Measurements from ENCODE around the gene WAC. TPM values are rescaled to one million over a fixed set of nuclear protein-coding genes. Genes with fewer than 3 reads are reported as not detected.
"Not testable (repeated sequence)": the region's sequence is repeated elsewhere in the genome, so short reads cannot be mapped to it uniquely, and the experiment has no call there.

WAC gene
- total and polyA plus RNA-seq, 7 donors = 33.9 to 79.9 (median 64.2) TPM

DNA sequence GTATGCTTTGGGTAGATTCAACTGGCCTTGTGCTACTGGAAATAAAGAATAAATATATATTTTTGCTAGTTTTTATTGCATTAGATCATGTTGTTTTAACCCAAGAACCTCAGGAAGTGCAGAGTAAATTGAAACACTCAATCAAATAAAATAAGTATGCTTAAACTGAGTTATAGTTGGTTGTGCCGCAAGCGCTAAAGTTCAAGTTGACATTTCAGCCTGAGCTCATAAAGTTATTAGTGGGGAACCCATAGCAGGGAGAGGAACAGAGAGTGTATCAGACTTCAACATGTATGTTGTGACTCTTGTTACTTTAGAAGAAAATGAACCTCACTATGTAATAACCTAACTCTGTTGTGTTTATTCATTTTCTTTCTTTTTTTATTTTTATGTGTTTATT is 119.2 kb downstream of the WAC start:
- no peak for ATAC-seq
- Histone ChIP-seq H3K4me3 (no peak overlapping the region), H3K9me3 (no peaks in the 10 kb centered on the region), H3K27ac (no peak overlapping the region), H3K36me3 (ENCODE audit: insufficient read depth in 1 of 2, low read depth in 1 of 2) (no peaks in the 10 kb centered on the region), H3K27me3 (ENCODE audit: insufficient read depth in 3 of 3, low read length in 2 of 3) (no peaks in the 10 kb centered on the region), H3K4me1 (no peaks in the 10 kb centered on the region)
- WGBS, 3 donors = 46 to 98% (median 91%) methylated on average over 2 of the region's 2 CpGs
- no peak for DNase-seq
- intact Hi-C loops (cut with DNase I) = no loop called here
- TF ChIP-seq, protein P1, sequence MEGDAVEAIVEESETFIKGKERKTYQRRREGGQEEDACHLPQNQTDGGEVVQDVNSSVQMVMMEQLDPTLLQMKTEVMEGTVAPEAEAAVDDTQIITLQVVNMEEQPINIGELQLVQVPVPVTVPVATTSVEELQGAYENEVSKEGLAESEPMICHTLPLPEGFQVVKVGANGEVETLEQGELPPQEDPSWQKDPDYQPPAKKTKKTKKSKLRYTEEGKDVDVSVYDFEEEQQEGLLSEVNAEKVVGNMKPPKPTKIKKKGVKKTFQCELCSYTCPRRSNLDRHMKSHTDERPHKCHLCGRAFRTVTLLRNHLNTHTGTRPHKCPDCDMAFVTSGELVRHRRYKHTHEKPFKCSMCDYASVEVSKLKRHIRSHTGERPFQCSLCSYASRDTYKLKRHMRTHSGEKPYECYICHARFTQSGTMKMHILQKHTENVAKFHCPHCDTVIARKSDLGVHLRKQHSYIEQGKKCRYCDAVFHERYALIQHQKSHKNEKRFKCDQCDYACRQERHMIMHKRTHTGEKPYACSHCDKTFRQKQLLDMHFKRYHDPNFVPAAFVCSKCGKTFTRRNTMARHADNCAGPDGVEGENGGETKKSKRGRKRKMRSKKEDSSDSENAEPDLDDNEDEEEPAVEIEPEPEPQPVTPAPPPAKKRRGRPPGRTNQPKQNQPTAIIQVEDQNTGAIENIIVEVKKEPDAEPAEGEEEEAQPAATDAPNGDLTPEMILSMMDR (IDR thresholded peaks at IDR 0.05) = no peak

DNA sequence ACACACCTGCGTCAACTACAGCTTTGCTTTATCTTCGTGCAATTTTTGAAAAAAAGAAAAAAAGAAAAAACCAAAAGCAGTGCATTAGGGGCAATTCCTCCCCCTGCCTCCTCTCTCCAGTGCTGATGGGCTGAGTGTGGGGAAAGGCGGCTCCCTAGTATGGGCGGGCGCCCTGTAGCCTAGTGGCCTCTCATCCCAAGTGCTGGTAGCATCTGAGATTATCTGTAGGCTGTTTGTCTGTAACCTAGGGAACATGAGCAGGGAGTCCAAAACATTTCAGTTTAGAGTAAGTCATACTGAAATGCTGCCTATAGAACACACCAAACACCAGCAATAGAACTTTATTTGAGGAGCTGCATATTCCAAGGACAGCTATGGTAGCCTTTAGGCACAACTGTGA is 119.8 kb downstream of the WAC start:
- Histone ChIP-seq H3K36me3 (ENCODE audit: insufficient read depth in 1 of 2, low read depth in 1 of 2) (no peaks in the 10 kb centered on the region), H3K9me3 (no peaks in the 10 kb centered on the region), H3K27me3 (ENCODE audit: insufficient read depth in 3 of 3, low read length in 2 of 3) (no peaks in the 10 kb centered on the region), H3K27ac (no peak overlapping the region), H3K4me1 (no peaks in the 10 kb centered on the region), H3K4me3 (no peak overlapping the region)
- TF ChIP-seq, protein P1 (IDR thresholded peaks at IDR 0.05) = no peak
- intact Hi-C loops (cut with DNase I) = no loop called here
- ATAC-seq (no peak), DNase-seq (no peak)
- WGBS, 3 donors = 94 to 97% (median 95%) methylated on average over 5 of the region's 5 CpGs

DNA sequence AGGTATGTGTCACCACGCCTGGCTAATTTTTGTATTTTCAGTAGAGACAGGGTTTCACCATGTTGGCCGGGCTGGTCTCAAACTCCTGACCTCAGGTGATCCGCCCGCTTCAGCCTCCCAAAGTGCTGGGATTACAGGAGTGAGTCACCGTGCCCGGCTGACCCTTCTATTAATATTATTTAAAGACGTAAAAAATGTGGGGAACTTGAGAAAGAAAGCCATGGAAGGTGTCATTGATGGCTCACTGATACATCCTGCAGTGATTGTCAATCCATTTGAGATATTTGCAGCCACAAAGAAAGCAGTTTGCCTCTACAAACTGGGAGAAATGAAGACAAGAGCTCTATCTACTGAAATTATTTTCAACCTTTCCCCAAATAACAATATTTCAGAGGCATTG is 125.9 kb downstream of the WAC start:
- H3K36me3 ChIP-seq (ENCODE audit: insufficient read depth in 1 of 2, low read depth in 1 of 2); H3K27me3 ChIP-seq (ENCODE audit: insufficient read depth in 3 of 3, low read length in 2 of 3); H3K4me1 ChIP-seq; H3K9me3 ChIP-seq; ATAC-seq; H3K4me3 ChIP-seq; H3K27ac ChIP-seq; DNase-seq; intact Hi-C loops (cut with DNase I): not testable (repeated sequence)
- 83 to 85% (median 84%) methylated on average over 7 of the region's 7 CpGs for WGBS, 3 donors

DNA sequence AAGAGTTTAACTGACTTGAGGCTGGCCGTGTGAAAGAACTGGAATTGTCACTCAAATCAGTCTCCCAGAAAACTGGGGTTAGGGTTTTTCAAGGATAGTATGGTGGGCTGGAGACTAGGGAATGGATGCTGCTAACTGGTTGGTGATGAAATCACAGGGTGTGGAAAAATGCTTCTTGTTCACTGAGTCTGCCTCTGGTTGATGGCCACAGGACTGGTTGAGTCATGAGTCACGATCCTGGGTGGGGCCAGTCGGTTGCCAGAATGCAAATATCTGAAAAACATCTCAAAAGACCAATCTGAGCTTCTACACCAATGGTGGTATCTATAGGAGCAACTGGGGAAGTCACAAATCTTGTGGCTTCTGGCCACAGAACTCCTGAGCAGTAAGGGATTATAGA is 128.1 kb downstream of the WAC start:
- DNase-seq (peak in 1 of 2 donors; percentile 24), ATAC-seq (no peak)
- TF ChIP-seq, protein P1 (IDR thresholded peaks at IDR 0.05) = no peak
- Histone ChIP-seq H3K4me1 (peaks cover 4% of the 10 kb centered on the region), H3K27me3 (ENCODE audit: insufficient read depth in 3 of 3, low read length in 2 of 3) (peaks cover 0 to under 1% (median 0%) of the 10 kb centered on the region in 3 donors), H3K36me3 (ENCODE audit: insufficient read depth in 1 of 2, low read depth in 1 of 2) (no peaks in the 10 kb centered on the region), H3K9me3 (no peaks in the 10 kb centered on the region), H3K27ac (no peak overlapping the region), H3K4me3 (no peak overlapping the region)
- intact Hi-C loops (cut with DNase I) = loop anchor here (5.0 kb wide), 2 partner anchors 471 to 641 kb away; no protein-coding TSS in a partner anchor
- WGBS, 3 donors = 48 to 60% (median 57%) methylated on average over 3 of the region's 3 CpGs

DNA sequence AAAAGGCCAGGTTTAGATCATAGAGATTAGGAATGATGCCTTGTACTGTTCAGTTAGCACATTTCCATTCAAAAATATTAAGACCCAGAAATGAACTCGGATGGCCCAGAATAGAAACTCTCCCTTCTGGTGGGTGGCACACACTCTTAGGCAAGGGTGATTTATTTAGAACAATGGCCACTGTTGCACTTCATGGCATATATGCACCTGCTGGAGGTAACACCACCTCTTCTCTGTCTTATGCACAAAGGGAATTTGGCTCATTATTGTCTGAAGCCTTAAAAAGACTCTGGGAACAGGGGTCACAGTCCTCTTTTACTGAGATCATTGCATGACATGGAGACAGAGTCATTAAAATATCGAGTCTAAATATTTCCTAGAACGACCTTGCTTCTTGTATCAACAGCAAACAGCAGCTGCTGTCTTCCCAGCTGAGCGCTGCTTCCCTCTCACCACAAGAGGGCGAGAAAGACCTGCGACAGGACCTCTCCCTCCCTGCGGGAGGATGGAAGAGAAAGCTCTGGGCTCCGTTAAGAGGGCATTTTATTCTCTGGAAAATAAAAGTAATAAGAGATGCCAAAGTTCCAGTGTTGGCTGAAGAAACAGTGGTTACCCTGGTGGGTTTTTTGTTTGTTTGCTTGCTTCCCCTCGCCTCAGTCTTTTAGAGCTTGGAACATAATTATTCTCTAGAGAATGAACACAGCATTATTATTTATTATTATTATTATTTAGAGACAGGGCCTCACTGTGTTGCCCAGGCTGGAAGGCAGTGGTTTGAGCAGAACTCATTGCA is 130.9 kb downstream of the WAC start:
- no peaks in the 10 kb centered on the region for H3K36me3 ChIP-seq (ENCODE audit: insufficient read depth in 1 of 2, low read depth in 1 of 2)
- peaks cover 2 to 22% (median 3%) of the 10 kb centered on the region in 3 donors for H3K27me3 ChIP-seq (ENCODE audit: insufficient read depth in 3 of 3, low read length in 2 of 3)
- DNase-seq (peak; percentile 71 to 85), ATAC-seq (peak; percentile 91 to 94 (median 92))
- peaks cover 9% of the 10 kb centered on the region for H3K4me1 ChIP-seq
- intact Hi-C loops (cut with DNase I) = loop anchor here (1.0 to 5.0 kb wide), 5 partner anchors 327 to 641 kb away; no protein-coding TSS in a partner anchor
- H3K9me3 ChIP-seq = no peaks in the 10 kb centered on the region
- H3K27ac ChIP-seq = no peak overlapping the region
- TF ChIP-seq, protein P1 (IDR thresholded peaks at IDR 0.05) = peak; percentile 99
- WGBS, 3 donors = 4 to 7% (median 6%) methylated on average over 9 of the region's 9 CpGs
- H3K4me3 ChIP-seq = no peak overlapping the region
